IgD-negative memory B cell (primary cell): ENCODE results near the gene CAVIN4. TPM values are rescaled to one million over a fixed set of nuclear protein-coding genes. Genes with fewer than 3 reads are reported as not detected.

Source experiments
- H3K27ac Mint-ChIP-seq, 3 donors: one replicate each; pipeline ENCODE4 v1.8.0; 2020 to 2022; ENCODE audit warnings: mild to moderate bottlenecking in 3 of 3, mixed read lengths in 3 of 3, moderate library complexity in 1 of 3
- H3K27me3 Mint-ChIP-seq: one replicate; pipeline ENCODE4 v1.8.0; 2021; ENCODE audit warnings: mixed read lengths
- H3K36me3 Mint-ChIP-seq: one replicate; pipeline ENCODE4 v1.8.0; 2020; ENCODE audit warnings: mild to moderate bottlenecking, mixed read lengths
- H3K4me1 Mint-ChIP-seq, 3 donors: one replicate each; pipeline ENCODE4 v1.8.0; 2020 to 2022; ENCODE audit warnings: mixed read lengths in 3 of 3, mild to moderate bottlenecking in 1 of 3
- H3K4me3 Mint-ChIP-seq, 4 donors: one replicate each; pipeline ENCODE4 v1.8.0; 2020 to 2022; ENCODE audit warnings: mild to moderate bottlenecking in 4 of 4, mixed read lengths in 4 of 4, moderate library complexity in 3 of 4
- H3K9me3 Mint-ChIP-seq, 3 donors: one replicate each; pipeline ENCODE4 v1.8.0; 2020 to 2021; ENCODE audit warnings: mixed read lengths in 3 of 3, mild to moderate bottlenecking in 1 of 3
- polyA plus RNA-seq: library from polyadenylated mRNA; unstranded; fragments of 300-500 nt; fragmentation: Illumina TruSeq; gene quantifications from one replicate; pipeline ENCODE4 v1.2.3, GENCODE V29; 2021

Gene CAVIN4
- polyA plus RNA-seq, 1 donor from 2014 or later = not detected

DNA sequence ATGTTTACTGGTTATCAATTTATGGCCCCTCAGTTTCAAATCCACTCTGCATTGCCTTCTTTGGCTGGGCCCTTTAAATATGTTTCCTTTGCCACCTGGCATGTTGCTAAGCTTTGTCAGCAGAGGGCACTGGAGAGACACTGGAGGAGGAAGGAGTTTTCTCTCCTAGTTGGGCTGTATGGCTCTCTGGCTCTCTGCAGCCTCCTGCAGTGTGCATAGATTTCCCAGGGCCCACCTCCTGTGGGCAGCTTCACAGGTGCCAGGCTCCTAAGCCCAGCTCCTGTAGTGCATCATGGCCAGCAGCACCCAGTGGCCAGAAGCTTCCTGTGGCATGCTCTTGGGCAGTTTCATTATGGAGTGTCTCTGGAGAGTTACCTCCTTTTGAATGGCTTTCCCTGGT lies 23.3 kb downstream of the CAVIN4 start:
- peaks cover 14 to 16% (median 16%) of the 10 kb centered on the region in 3 donors for H3K4me1 Mint-ChIP-seq
- no peaks in the 10 kb centered on the region for H3K36me3 Mint-ChIP-seq
- H3K4me3 Mint-ChIP-seq = peak overlapping the region in 3 of 4 donors; percentile 24 to 48 (median 30)
- peaks cover 2% of the 10 kb centered on the region for H3K27me3 Mint-ChIP-seq
- no peaks in the 10 kb centered on the region for H3K9me3 Mint-ChIP-seq
- peak overlapping the region in 1 of 3 donors; percentile 74 for H3K27ac Mint-ChIP-seq

DNA sequence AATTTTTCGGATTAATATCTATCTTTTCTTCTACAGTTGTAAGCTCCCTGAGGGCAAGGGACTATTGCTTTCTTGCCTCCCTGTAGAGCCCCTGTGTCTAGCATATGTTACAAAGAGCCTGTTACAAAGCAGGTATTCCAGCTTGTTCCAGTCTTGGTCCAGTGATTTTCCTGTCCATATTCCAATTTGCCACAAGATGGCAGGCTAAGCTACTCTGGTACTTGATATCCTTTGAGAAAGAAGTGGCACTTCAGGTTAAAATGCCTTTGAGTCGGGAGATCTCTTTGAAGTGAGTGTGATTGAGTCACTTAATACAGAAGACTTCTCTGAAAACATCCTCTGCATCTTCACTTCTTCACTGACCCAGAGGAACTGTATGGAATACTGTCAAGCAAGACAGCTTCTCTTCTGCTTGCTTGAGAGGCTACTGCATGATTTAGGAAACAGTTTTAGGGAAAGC lies 24.5 kb downstream of the CAVIN4 start:
- Mint-ChIP-seq H3K27ac (no peak overlapping the region), H3K4me3 (peak overlapping the region in 2 of 4 donors; percentile 48 to 75), H3K4me1 (peaks cover 12 to 16% (median 14%) of the 10 kb centered on the region in 3 donors), H3K36me3 (no peaks in the 10 kb centered on the region), H3K9me3 (no peaks in the 10 kb centered on the region), H3K27me3 (peaks cover 2% of the 10 kb centered on the region)

DNA sequence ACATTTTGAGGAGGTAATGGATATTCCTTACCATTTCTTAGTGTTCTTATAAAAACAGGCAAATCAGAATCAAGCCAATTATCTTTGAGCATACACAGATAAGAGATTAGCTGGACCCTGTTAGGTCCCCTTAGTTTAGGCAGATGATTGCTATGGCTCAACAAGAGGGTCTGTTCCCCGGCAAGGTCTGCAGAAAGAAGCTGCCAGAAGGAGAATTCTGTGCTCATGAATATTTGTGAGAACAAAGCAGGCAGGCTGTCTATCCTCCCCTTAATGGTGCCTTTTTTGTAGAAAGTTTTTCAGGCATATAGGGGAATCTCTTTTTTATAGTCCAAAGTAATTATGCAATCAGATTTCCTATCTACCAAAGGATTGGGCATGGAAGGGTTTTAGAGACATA lies 27.5 kb downstream of the CAVIN4 start:
- Mint-ChIP-seq H3K27ac (no peak overlapping the region), H3K4me1 (no peaks in the 10 kb centered on the region), H3K4me3 (no peak overlapping the region), H3K9me3 (no peaks in the 10 kb centered on the region), H3K27me3 (peaks cover 2% of the 10 kb centered on the region), H3K36me3 (no peaks in the 10 kb centered on the region)

DNA sequence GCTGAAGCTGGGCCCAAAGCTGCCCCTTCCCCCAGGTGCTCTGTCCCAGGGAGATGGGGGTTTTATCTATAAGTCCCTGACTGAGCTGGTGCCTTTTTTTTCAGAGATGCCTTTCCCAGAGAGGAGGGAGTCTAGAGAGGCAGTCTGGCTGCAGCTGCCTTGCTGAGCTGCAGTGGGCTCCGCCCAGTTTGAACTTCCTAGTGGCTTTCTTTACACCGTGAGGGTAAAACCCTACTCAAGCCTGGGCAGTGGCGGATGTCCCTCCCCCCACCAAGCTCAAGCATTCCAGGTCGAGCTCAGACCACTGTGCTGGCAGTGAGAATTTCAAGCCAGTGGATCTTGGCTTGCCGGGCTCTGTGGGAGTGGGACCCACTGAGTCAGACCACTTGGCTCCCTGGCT lies 41.3 kb downstream of the CAVIN4 start:
- Mint-ChIP-seq H3K36me3 (no peaks in the 10 kb centered on the region), H3K9me3 (peaks cover 0 to 17% (median 3%) of the 10 kb centered on the region in 3 donors), H3K4me1 (no peaks in the 10 kb centered on the region), H3K4me3 (no peak overlapping the region), H3K27me3 (peaks cover 5% of the 10 kb centered on the region), H3K27ac (no peak overlapping the region)

DNA sequence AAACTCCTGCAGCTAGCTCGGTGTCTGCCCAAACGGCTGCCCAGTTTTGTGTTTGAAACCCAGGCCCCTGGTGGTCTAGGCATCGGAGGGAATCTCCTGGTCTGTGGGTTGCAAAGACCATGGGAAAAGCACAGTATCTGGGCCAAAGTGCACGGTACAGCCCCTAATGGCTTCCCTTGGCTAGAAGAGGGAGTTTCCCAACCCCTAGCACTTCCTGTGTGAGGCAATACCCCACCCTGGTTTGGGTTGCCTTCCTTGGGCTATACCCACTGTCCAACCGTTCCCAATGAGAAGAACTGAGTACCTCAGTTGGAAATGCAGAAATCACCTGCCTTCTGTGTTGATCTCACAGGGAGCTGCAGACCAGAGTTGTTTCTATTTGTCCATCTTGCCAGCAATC lies 41.8 kb downstream of the CAVIN4 start:
- Mint-ChIP-seq H3K27me3 (peaks cover 5% of the 10 kb centered on the region), H3K36me3 (no peaks in the 10 kb centered on the region), H3K4me1 (no peaks in the 10 kb centered on the region), H3K4me3 (no peak overlapping the region), H3K27ac (no peak overlapping the region), H3K9me3 (peaks cover 0 to 17% (median 3%) of the 10 kb centered on the region in 3 donors)

DNA sequence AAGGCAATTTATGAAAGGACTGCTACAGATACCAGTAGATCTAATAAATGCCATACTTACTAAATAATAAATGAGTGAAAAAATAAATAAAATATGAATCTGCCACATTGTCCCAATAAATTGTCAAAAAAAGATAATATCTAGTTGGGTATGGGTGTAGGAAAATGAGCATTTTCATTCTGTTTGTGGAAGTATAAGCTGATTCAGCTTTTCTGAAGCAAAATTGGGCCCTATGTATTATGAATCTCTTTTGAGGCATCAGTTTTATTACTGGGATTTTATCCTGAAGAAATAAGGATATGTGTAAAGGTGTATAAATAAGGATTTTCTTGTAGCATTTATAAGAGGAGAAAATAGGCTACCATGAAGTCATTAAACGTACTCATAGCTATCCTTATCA lies 46.1 kb downstream of the CAVIN4 start:
- peaks cover 1% of the 10 kb centered on the region for H3K27me3 Mint-ChIP-seq
- H3K4me1 Mint-ChIP-seq = no peaks in the 10 kb centered on the region
- no peak overlapping the region for H3K4me3 Mint-ChIP-seq
- H3K27ac Mint-ChIP-seq = no peak overlapping the region
- H3K9me3 Mint-ChIP-seq = peaks cover 0 to 12% (median 2%) of the 10 kb centered on the region in 3 donors
- no peaks in the 10 kb centered on the region for H3K36me3 Mint-ChIP-seq

DNA sequence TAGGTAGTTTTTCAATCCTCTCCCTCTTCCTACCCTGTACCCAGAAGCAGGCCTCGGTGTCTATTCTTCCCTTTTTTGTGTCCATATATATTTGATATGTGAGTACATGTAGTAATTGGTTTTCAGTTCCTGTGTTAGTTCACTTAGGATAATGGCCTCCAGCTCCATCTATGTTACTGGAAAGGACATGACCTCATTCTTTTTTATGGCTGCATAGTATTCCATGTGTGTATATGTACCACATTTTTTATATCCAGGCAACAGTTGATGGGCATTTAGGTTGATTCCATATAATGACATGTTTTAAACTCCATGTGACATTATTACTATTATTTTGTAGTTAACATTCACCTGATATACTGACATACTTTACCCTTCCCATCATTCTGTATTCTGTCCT lies 49.1 kb downstream of the CAVIN4 start:
- Mint-ChIP-seq H3K27me3 (peaks cover 4% of the 10 kb centered on the region), H3K36me3 (no peaks in the 10 kb centered on the region), H3K27ac (no peak overlapping the region), H3K9me3 (peaks cover 0 to 12% (median 2%) of the 10 kb centered on the region in 3 donors), H3K4me1 (no peaks in the 10 kb centered on the region), H3K4me3 (no peak overlapping the region)

DNA sequence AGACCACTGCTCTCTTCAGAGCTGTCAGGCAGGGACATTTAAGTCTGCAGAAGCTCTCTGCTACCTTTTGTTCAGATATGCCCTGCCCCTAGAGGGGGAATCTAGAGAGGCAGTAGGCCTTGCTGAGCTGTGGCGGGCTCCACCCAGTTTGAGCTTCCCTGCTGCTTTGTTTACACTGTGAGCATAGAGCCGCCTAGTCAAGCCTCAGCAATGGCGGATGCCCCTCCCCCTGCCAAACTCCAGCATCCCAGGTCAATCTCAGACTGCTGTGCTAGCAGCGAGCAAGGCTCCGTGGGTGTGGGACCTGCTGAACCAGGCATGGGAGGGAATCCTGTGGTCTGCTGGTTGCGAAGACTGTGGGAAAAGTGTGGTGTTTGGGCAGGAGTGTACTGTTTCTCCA lies 59.9 kb downstream of the CAVIN4 start:
- Mint-ChIP-seq H3K9me3 (peaks cover 4 to 7% (median 5%) of the 10 kb centered on the region in 3 donors), H3K4me3 (no peak overlapping the region), H3K36me3 (no peaks in the 10 kb centered on the region), H3K27me3 (peaks cover 8% of the 10 kb centered on the region), H3K4me1 (peaks cover 0 to 1% (median 0%) of the 10 kb centered on the region in 3 donors), H3K27ac (no peak overlapping the region)

Other genes starting within 250 kb of the CAVIN4 start
- 17.5 TPM for gene TEX10, start 225.1 kb upstream of the CAVIN4 start, polyA plus RNA-seq
- 4.7 TPM for gene MSANTD3, start 150.9 kb upstream of the CAVIN4 start, polyA plus RNA-seq
- not detected for gene TMEFF1, start 104.9 kb upstream of the CAVIN4 start, polyA plus RNA-seq